ENCODE results near the gene DCDC1. TPM values are rescaled to one million over a fixed set of nuclear protein-coding genes. Genes with fewer than 3 reads are reported as not detected.

DCDC1 gene
- total RNA-seq, 1 donor from 2014 or later, result not detected

- H3K36me3 Mint-ChIP-seq (ENCODE audit: low read depth), result no peaks in the 10 kb centered on the region
- ChIA-PET CTCF (no interaction called here), POLR2A (no interaction called here)
- H3K4me1 Mint-ChIP-seq, result no peaks in the 10 kb centered on the region
- no peak overlapping the region for H3K4me3 Mint-ChIP-seq
- no peak for DNase-seq
- intact Hi-C loops (cut with micrococcal nuclease), result no loop called here
- no peak for ATAC-seq (ENCODE audit: low read depth)
- TF ChIP-seq CTCF (IDR thresholded peaks at IDR 0.05), result no peak
- H3K9me3 Mint-ChIP-seq, result no peaks in the 10 kb centered on the region
- no peaks in the 10 kb centered on the region for H3K27me3 Mint-ChIP-seq
- no peak overlapping the region for H3K27ac Mint-ChIP-seq
Measured at GRCh38 chr11:30991376-30991775, 378.2 kb downstream of the DCDC1 start.

GRCh38 chr11:30990625-30991296, 378.8 kb downstream of the DCDC1 start:
- Mint-ChIP-seq H3K27me3 (no peaks in the 10 kb centered on the region), H3K9me3 (no peaks in the 10 kb centered on the region), H3K27ac (no peak overlapping the region), H3K36me3 (ENCODE audit: low read depth) (no peaks in the 10 kb centered on the region), H3K4me1 (no peaks in the 10 kb centered on the region), H3K4me3 (no peak overlapping the region)
- ChIA-PET POLR2A (no interaction called here), CTCF (no interaction called here)
- no peak for TF ChIP-seq CTCF (IDR thresholded peaks at IDR 0.05)
- no peak for DNase-seq
- intact Hi-C loops (cut with micrococcal nuclease), result no loop called here
- no peak for ATAC-seq (ENCODE audit: low read depth)

- H3K27me3 Mint-ChIP-seq, result no peaks in the 10 kb centered on the region
- no peak overlapping the region for H3K27ac Mint-ChIP-seq
- ATAC-seq (ENCODE audit: low read depth) (no peak), DNase-seq (no peak)
- no peak overlapping the region for H3K4me3 Mint-ChIP-seq
- no peak for TF ChIP-seq CTCF (IDR thresholded peaks at IDR 0.05)
- no peaks in the 10 kb centered on the region for H3K36me3 Mint-ChIP-seq (ENCODE audit: low read depth)
- ChIA-PET CTCF (no interaction called here), POLR2A (no interaction called here)
- H3K9me3 Mint-ChIP-seq, result no peaks in the 10 kb centered on the region
- H3K4me1 Mint-ChIP-seq, result no peaks in the 10 kb centered on the region
- intact Hi-C loops (cut with micrococcal nuclease), result no loop called here
Measured at GRCh38 chr11:30987819-30988218, 381.7 kb downstream of the DCDC1 start.

GRCh38 chr11:30985536-30985935, 384.0 kb downstream of the DCDC1 start:
- no peak for DNase-seq
- intact Hi-C loops (cut with micrococcal nuclease), result no loop called here
- TF ChIP-seq CTCF (IDR thresholded peaks at IDR 0.05), result no peak
- CTCF ChIA-PET, result no interaction called here
- Mint-ChIP-seq H3K4me1 (no peaks in the 10 kb centered on the region), H3K27me3 (no peaks in the 10 kb centered on the region), H3K27ac (no peak overlapping the region), H3K4me3 (no peak overlapping the region), H3K9me3 (no peaks in the 10 kb centered on the region), H3K36me3 (ENCODE audit: low read depth) (no peaks in the 10 kb centered on the region)
- POLR2A ChIA-PET, result no interaction called here
- no peak for ATAC-seq (ENCODE audit: low read depth)

- no peak overlapping the region for H3K4me3 Mint-ChIP-seq
- no peak for TF ChIP-seq CTCF (IDR thresholded peaks at IDR 0.05)
- no peaks in the 10 kb centered on the region for H3K36me3 Mint-ChIP-seq (ENCODE audit: low read depth)
- ChIA-PET CTCF (no interaction called here), POLR2A (no interaction called here)
- no peaks in the 10 kb centered on the region for H3K9me3 Mint-ChIP-seq
- H3K4me1 Mint-ChIP-seq, result no peaks in the 10 kb centered on the region
- no peak overlapping the region for H3K27ac Mint-ChIP-seq
- ATAC-seq (ENCODE audit: low read depth) (no peak), DNase-seq (no peak)
- intact Hi-C loops (cut with micrococcal nuclease), result no loop called here
- no peaks in the 10 kb centered on the region for H3K27me3 Mint-ChIP-seq
Measured at GRCh38 chr11:30984827-30985226, 384.7 kb downstream of the DCDC1 start.

All from activated B cell treated with CpG ODN at 0.5 μM for 24 hours (primary cell).